Putamen (tissue), 1 donor: ENCODE data around the gene TESK2.

ENCODE experiments used
- DNase-seq: peaks from one replicate; pipeline ENCODE4 v3.0.0-alpha.2; 2016; ENCODE audit warnings: low spot score

The TESK2 gene

GRCh38 chr1:45335855-45336324 lies 155.1 kb downstream of the TESK2 start:
- DNase-seq, result no peak

DNA sequence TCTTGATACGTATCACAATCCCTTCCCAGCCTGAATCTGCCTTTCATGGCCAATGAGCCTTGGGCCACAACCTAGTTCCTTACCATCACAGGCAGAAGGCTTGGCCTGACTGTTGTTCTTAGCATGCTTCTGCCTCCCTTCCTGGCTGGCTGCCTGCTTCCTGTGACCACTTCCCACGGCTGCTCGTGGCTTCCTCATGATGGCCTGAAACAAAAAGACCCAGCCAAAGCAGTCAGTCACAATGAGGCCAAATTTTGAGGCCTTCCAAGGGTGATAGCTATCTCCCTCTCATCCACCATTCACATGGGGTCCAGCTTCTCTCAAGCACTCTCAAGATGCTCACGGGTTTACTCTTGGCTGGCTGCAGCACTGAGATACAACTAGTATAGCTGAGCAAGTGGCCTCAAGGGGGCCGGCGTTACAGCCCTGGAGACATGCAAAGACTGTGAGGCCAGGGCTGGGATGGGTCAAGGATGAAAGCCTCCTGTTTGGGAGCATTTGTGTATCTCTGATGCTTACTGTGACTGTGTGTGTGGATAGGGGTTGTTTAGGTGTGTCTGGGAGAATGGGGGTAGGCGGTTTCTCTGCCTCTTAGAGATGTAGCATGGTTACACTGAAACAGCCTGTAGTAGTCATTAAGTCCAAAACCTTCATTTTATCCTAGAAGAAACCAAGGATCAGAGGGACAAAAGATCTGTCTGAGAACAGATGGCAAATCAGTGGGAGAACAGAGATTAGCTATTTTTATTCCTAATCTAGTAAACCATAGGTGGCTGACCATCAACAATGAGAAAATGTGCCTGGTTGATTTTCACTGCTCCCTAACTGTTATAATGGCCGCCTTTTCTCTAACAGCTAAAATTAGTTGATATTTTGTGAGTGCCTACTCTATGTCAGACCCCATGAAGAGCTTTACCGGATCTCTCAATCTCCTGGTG lies 156.4 kb downstream of the TESK2 start:
- DNase-seq, result no peak

DNA sequence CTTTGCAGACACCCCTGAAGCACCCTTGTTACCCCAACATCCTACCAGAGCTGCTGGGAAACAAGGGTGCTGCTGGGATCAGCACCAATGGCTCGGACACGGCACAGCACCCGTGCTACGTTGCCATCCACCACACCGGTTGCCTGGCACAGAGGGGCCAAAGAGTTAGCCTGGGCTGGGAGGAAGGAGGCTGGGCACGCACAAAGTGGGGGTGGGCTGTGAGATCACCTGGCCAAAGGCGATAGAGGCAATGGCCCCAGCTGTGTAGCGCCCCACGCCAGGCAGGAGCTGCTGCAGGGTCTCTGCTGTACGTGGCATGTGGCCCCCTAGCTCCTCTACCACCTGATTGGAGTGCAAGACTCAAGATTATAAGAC lies 158.6 kb downstream of the TESK2 start:
- DNase-seq, result no peak

DNA sequence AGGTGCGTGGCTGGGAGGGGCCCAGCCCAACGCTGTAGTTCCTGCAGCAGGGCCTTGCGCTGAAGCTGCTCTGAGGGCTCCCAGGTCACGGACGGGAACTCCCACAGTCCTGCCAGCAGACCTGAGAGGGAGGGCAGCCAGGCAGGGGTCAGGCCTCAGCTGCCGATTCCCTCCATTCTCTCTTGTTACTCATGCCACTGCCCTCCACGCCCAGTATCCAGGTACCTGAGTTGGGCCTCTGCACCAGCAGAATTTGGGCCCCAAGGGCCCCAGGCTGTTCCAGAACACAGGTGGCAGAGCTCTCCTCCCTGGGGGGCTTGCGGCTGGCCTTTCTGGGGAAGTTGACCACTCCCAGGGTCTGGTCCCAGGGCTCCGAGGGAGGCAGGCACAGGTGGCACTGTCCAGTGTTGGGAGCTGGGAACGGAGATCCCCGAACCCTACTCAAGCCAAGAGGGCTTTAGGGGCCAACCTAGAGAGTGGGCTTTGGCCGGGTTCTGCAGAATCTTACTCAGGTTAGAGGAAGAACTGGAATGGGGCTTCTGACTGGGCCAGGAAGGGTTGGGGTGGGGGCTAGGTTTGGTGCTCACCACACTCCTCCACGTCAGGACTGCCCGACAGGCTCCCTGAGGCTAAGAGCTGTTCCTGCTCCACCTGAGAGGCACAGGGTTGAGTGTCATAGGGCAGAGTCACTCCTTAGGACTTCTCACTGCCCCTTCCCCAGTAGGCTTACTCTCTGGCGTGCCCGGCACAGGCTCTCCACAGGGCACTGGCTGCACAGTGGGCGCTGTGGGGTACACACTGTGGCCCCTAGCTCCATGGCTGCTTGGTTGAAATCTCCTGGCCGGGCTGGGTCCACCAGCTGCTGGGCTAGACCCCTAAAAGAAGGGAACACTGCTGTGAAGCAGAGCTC lies 159.3 kb downstream of the TESK2 start:
- DNase-seq, result no peak

GRCh38 chr1:45329445-45329844 lies 161.5 kb downstream of the TESK2 start:
- no peak for DNase-seq

- DNase-seq, result no peak
These were observed 162.3 kb downstream of the TESK2 start for GRCh38 chr1:45328680-45329079.

GRCh38 chr1:45327644-45328515 lies 163.1 kb downstream of the TESK2 start:
- DNase-seq, result no peak

GRCh38 chr1:45326627-45327623 lies 164.0 kb downstream of the TESK2 start, which contains the start of gene HPDL:
TSS of gene HPDL (plus strand) at chr1:45326895. CDS start at chr1:45327149, 254 bp downstream.
- DNase-seq, result peak; percentile 81

DNA sequence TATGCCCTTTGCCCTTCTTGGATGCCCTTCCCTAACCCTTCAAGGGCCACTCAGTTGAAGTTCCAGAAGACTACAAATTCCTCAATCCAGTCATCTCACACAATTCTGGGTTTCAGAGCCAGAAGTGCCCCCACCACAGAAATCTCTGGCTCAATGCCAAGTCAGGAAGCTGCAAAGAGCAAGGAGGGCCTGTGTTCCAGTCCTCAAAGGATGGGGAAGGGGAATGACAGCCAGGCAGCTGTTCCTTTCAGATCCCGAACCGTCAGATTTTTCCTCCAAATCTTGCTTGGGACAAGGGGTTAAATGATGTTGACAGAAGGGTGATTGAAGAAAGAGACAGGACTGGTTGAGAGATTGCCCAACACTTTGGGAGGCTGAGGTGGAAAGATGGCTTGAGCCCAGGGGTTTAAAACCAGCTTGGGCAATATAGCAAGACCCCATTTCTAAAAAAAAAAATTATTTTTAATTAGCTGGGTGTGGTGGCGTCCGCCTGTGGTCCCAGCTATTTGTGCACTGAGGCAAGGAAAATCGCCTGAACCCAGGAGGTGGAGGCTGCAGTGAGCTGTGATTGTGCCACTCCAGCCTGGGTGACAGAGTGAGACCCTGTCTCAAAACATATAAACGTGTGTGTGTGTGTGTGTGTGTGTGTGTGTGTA lies 165.0 kb downstream of the TESK2 start:
- DNase-seq, result no peak

DNA sequence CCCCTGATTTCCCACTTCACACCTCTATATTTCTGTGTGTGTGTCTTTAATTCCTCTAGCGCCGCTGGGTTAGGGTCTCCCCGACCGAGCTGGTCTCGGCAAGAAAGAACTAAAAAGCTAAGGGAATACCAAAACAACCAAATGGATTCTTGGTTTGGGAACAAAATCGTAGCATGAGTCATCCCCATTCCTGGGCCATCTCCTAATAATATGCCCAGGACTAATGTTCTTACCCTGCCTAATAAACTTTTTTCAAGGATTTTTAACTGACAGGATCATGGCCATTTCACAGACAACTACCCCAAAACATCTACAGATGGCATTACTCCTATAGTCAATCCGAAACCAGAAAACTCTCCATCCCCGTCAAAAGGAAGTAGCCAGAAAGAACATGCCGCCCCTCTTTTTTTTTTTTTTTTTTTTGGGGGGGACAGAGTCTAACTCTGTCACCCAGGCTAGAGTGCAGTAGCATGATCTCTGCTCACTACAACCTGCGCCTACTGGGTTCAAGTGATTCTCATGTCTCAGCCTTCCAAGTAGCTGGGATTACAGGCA lies 168.4 kb downstream of the TESK2 start:
- DNase-seq, result no peak

DNA sequence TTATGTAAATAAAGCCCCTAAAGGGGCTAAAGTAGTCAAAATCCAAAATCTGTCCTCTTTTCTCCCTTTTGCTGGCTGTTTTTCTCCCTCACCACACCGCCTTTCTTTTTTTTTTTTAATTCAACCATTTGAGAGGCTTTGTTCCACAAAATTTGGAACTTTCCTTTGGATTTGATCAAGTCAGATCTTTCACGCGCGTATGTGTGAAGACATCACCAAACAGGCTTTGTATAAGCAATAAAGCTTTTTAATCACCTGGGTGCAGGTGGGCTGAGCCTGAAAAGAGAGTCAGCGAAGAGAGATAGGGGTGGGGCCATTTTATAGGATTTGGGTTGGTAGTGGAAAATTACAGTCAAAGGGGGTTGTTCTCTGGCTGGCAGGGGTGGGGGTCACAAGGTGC lies 169.5 kb downstream of the TESK2 start:
- DNase-seq, result no peak

DNA sequence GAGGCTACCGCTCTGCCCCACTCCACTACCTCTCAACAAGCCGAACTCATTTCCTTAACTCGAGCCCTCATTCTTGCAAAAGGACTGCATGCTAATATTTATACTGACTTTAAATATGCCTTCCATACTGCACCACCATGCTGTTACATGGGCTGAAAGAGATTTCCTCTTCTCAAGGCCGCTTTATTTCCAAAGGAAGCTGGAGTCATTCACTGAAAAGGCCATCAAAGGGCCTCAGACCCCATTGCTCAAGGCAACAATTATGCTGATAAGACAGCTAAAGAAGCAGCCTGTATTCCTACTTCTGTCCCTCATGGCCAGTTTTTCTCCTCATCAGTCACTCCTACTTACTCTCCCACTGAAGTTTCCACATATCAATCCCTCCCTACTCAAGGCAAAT lies 171.2 kb downstream of the TESK2 start:
- DNase-seq, result no peak

DNA sequence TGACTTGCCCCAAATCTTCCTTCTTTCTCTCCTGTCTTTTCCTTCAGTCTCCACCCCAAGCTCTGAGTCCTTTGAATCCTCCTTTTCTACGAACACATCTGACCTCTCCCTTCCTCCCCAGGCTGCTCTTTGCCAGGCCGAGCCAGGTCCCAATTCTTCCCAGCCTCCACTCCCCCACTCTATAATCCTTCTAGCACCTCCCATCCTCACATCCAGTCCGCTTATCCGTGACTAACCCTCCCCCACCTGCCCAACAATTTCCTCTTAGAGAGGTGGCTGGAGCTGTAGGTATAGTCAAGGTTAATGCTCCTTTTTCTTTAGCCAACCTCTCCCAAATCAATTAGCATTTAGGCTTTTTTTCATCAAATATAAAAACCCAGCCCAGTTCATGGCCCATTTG lies 173.8 kb downstream of the TESK2 start:
- no peak for DNase-seq

DNA sequence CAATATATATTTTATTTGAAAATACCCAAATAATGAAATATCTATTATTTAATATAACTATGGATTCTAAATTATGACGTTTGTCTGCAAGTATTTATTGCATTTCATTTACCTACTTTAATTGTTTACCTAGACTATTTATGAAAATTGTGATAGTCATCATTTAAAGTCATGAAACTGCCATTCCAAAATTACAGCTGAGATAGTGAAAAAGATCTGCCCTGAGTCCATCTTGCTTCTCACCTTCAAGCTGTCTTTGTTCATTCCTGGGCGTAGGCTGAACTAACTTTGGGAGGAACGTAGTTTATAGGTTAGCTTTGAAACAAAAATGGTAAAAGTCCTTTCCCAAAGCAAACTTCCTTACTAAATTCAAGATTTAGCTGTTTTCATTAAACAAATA lies 176.7 kb downstream of the TESK2 start:
- no peak for DNase-seq

DNA sequence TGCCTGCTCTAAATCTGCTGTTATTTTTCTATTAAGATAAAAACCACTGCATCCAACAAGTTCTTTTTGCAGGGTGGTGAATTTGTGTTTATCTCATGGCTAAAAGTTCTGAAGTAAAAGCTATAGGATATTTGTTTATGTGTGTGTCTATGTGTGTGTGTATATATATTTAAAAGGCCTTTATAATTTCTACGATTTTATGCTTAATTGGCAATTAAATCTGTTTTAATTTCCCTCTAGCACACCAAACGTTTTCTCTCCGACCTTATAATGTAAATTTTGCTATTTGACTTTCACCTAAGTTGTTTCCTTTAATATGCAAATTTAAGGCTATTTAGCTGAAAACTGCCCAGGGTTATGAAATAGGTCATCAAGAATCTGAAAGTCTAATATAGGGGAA lies 184.1 kb downstream of the TESK2 start:
- DNase-seq, result no peak

GRCh38 chr1:45306319-45306718 lies 184.6 kb downstream of the TESK2 start:
- no peak for DNase-seq

DNA sequence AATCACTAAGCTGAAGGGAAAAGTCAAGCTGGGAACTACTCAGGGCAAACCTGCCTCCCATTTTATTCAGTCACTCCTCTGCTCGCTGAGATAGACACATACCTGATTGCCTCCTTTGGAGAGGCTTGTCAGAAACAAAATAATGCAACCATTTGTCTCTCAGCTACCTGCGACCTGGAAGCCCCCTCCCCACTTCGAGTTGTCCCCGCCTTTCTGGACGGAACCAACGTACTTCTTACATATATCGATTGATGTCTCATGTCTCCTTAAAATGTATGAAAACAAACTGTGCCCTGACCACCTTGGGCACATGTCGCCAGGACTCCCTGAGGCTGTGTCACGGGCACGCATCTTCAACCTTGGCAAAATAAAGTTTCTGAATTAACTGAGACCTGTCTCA lies 185.7 kb downstream of the TESK2 start:
- DNase-seq, result no peak

- DNase-seq, result no peak
These were observed 186.5 kb downstream of the TESK2 start for GRCh38 chr1:45304311-45305081.
